MM.1S (cell line): Measurements from ENCODE around the gene DTL.

Source experiments
- EZH2phosphoT487 ChIP-seq: fragments of 300-600 bp; sonication (generic); IDR thresholded peaks from 2 replicates; pipeline ENCODE4 v1.6.1; 2018; ENCODE audit warnings: antibody characterized with exemption, low read length
- TF ChIP-seq, protein P1 (sequence below): fragments of 300-600 bp; sonication (generic); IDR thresholded peaks from 2 replicates; pipeline ENCODE4 v1.5.1; 2016; ENCODE audit warnings: antibody characterized with exemption, low read length, mixed read lengths

DNA sequence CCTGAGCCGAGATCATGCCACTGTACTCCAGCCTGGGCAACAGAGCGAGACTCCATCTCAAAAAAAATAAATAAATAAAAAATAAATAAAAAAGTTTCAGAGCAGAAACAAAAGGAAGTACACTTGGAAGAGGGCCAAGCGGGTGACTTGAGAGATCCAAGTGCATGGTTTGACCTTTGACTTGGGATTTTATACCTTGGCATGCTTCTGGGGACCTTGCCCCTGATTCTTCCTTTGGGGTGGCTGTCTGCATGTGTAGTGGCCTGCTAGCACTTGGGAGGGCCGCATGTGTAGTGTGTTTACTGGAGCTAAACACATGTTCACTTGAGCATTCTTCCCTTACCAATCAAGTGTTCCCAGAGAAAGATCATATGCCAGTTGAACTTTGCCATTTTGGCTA is 114.0 kb downstream of the DTL start:
- TF ChIP-seq, protein P1, sequence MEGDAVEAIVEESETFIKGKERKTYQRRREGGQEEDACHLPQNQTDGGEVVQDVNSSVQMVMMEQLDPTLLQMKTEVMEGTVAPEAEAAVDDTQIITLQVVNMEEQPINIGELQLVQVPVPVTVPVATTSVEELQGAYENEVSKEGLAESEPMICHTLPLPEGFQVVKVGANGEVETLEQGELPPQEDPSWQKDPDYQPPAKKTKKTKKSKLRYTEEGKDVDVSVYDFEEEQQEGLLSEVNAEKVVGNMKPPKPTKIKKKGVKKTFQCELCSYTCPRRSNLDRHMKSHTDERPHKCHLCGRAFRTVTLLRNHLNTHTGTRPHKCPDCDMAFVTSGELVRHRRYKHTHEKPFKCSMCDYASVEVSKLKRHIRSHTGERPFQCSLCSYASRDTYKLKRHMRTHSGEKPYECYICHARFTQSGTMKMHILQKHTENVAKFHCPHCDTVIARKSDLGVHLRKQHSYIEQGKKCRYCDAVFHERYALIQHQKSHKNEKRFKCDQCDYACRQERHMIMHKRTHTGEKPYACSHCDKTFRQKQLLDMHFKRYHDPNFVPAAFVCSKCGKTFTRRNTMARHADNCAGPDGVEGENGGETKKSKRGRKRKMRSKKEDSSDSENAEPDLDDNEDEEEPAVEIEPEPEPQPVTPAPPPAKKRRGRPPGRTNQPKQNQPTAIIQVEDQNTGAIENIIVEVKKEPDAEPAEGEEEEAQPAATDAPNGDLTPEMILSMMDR = no peak
- TF ChIP-seq EZH2phosphoT487 = no peak
